ENCODE results near the gene GRIN2C. TPM values are rescaled to one million over a fixed set of nuclear protein-coding genes. Genes with fewer than 3 reads are reported as not detected.

GRIN2C gene
- total and polyA plus RNA-seq, 2 donors from 2014 or later: 0.15 to 0.31 TPM

- Histone ChIP-seq H3K27ac (ENCODE audit: low read depth in 2 of 2, low read length in 2 of 2) (no peak overlapping the region), H3K4me3 (ENCODE audit: low read length in 3 of 3) (no peak overlapping the region), H3K9me3 (ENCODE audit: control insufficient read depth in 2 of 3, insufficient read depth in 1 of 3, low read length in 3 of 3) (no peaks in the 10 kb centered on the region), H3K36me3 (ENCODE audit: control insufficient read depth in 2 of 3, insufficient read depth in 3 of 3, low read length in 3 of 3) (no peaks in the 10 kb centered on the region), H3K4me1 (ENCODE audit: control insufficient read depth in 2 of 3, insufficient read depth in 2 of 3, low read depth in 1 of 3, low read length in 3 of 3) (no peaks in the 10 kb centered on the region), H3K27me3 (ENCODE audit: control insufficient read depth, insufficient read depth, low read length) (no peaks in the 10 kb centered on the region), H3K9ac (ENCODE audit: low read length in 3 of 3) (no peak overlapping the region)
- intact Hi-C loops (cut with DNase I): no loop called here
- no peak for TF ChIP-seq CTCF (IDR thresholded peaks at IDR 0.05; ENCODE audit: borderline replicate concordance, extremely low read depth, insufficient read depth)
- DNase-seq: no peak
- FAIRE-seq: no peak
Observed at GRCh38 chr17:74818291-74818938, 41.3 kb downstream of the GRIN2C start.

GRCh38 chr17:74816905-74817620 is 42.6 kb downstream of the GRIN2C start:
- Histone ChIP-seq H3K4me1 (ENCODE audit: control insufficient read depth in 2 of 3, insufficient read depth in 2 of 3, low read depth in 1 of 3, low read length in 3 of 3) (no peaks in the 10 kb centered on the region), H3K27ac (ENCODE audit: low read depth in 2 of 2, low read length in 2 of 2) (no peak overlapping the region)
- intact Hi-C loops (cut with DNase I): no loop called here

GRCh38 chr17:74815550-74816370 is 43.9 kb downstream of the GRIN2C start:
- Histone ChIP-seq H3K36me3 (ENCODE audit: control insufficient read depth in 2 of 3, insufficient read depth in 3 of 3, low read length in 3 of 3) (no peaks in the 10 kb centered on the region), H3K27ac (ENCODE audit: low read depth in 2 of 2, low read length in 2 of 2) (no peak overlapping the region), H3K4me1 (ENCODE audit: control insufficient read depth in 2 of 3, insufficient read depth in 2 of 3, low read depth in 1 of 3, low read length in 3 of 3) (no peaks in the 10 kb centered on the region), H3K9ac (ENCODE audit: low read length in 3 of 3) (no peak overlapping the region), H3K9me3 (ENCODE audit: control insufficient read depth in 2 of 3, insufficient read depth in 1 of 3, low read length in 3 of 3) (no peaks in the 10 kb centered on the region), H3K27me3 (ENCODE audit: control insufficient read depth, insufficient read depth, low read length) (no peaks in the 10 kb centered on the region), H3K4me3 (ENCODE audit: low read length in 3 of 3) (no peak overlapping the region)
- TF ChIP-seq CTCF (IDR thresholded peaks at IDR 0.05; ENCODE audit: borderline replicate concordance, extremely low read depth, insufficient read depth): no peak
- intact Hi-C loops (cut with DNase I): no loop called here
- FAIRE-seq (no peak), DNase-seq (no peak)

More at GRCh38 chr17:74816905-74817620, 42.6 kb downstream of the GRIN2C start:
- no peak for TF ChIP-seq CTCF (IDR thresholded peaks at IDR 0.05; ENCODE audit: borderline replicate concordance, extremely low read depth, insufficient read depth)
- DNase-seq (no peak), FAIRE-seq (no peak)
- Histone ChIP-seq H3K4me3 (ENCODE audit: low read length in 3 of 3) (no peak overlapping the region), H3K9ac (ENCODE audit: low read length in 3 of 3) (no peak overlapping the region), H3K9me3 (ENCODE audit: control insufficient read depth in 2 of 3, insufficient read depth in 1 of 3, low read length in 3 of 3) (no peaks in the 10 kb centered on the region), H3K36me3 (ENCODE audit: control insufficient read depth in 2 of 3, insufficient read depth in 3 of 3, low read length in 3 of 3) (no peaks in the 10 kb centered on the region), H3K27me3 (ENCODE audit: control insufficient read depth, insufficient read depth, low read length) (no peaks in the 10 kb centered on the region)
